Measurements from ENCODE around the gene DAZAP1. TPM values are rescaled to one million over a fixed set of nuclear protein-coding genes. Genes with fewer than 3 reads are reported as not detected.

DAZAP1 gene
- total and polyA plus RNA-seq, 2 experiments from 2014 or later = 35.8 to 46.8 TPM

DNA sequence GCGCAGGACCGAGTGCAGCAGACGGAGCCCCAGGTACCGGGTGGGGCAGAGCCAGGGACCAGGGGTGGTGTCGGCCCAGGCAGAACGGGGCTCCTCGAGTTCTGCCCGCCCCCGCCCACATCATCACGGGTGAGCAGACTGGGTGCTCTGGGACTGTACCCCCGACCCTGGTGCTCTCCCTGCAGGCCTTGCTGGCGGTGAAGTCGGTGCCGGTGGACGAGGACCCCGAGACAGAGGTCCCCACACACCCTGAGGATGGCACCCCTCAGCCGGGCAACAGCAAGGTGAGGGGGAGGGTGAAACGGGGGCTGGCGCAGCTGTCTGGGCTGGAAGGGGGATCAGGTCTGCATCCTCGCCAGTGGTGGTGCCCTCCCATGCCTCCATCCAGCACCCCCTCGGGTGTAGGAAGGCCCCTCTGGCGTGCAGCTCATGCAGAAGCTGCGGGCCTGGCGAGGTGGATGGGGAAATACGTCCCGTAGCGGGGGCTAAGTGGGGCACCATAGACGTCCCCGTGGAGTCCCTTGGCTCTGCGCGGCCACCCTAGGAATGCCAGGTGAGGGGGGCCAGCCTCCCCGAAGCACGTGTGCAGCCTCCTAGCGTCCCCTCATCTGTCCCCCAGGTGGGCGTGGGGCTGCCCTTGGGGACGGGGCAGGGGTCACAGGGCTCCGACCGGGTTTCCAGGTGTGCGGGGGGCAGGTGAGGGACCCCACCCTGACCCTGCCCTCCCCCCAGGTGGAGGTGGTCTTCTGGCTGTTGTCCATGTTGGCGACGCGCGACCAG lies 48.9 kb downstream of the DAZAP1 start:
- Histone ChIP-seq H4K20me1 (ENCODE audit: insufficient read depth, poor library complexity, severe bottlenecking) (no peaks in the 10 kb centered on the region), H3K27ac (no peak overlapping the region), H3K4me1 (ENCODE audit: insufficient read depth) (no peaks in the 10 kb centered on the region), H3K4me3 (no peak overlapping the region), H3K27me3 (peaks cover 58% of the 10 kb centered on the region), H3K9me3 (ENCODE audit: low read depth) (no peaks in the 10 kb centered on the region), H3K4me2 (no peak overlapping the region), H3K36me3 (replicated peaks; ENCODE audit: insufficient read depth, low read depth) (no peaks in the 10 kb centered on the region), H3K79me2 (no peaks in the 10 kb centered on the region), H2AFZ (no peak overlapping the region), H3K9me2 (replicated peaks; ENCODE audit: insufficient read depth) (no peaks in the 10 kb centered on the region)
- no peak for DNase-seq (ENCODE audit: low spot score)
- 87% methylated on average over 38 of the region's 43 CpGs for WGBS (ENCODE audit: low lambda C conversion rate, missing lambda C conversion rate)
- no peak for TF ChIP-seq EZH2 (IDR thresholded peaks at IDR 0.05; ENCODE audit: borderline replicate concordance)
- TF ChIP-seq, protein P1, sequence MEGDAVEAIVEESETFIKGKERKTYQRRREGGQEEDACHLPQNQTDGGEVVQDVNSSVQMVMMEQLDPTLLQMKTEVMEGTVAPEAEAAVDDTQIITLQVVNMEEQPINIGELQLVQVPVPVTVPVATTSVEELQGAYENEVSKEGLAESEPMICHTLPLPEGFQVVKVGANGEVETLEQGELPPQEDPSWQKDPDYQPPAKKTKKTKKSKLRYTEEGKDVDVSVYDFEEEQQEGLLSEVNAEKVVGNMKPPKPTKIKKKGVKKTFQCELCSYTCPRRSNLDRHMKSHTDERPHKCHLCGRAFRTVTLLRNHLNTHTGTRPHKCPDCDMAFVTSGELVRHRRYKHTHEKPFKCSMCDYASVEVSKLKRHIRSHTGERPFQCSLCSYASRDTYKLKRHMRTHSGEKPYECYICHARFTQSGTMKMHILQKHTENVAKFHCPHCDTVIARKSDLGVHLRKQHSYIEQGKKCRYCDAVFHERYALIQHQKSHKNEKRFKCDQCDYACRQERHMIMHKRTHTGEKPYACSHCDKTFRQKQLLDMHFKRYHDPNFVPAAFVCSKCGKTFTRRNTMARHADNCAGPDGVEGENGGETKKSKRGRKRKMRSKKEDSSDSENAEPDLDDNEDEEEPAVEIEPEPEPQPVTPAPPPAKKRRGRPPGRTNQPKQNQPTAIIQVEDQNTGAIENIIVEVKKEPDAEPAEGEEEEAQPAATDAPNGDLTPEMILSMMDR (IDR thresholded peaks at IDR 0.05; ENCODE audit: poor library complexity) = no peak
- TF ChIP-seq EZH2phosphoT487 (IDR thresholded peaks at IDR 0.05; ENCODE audit: low read depth, severe bottlenecking, unreplicated experiment) = no peak

DNA sequence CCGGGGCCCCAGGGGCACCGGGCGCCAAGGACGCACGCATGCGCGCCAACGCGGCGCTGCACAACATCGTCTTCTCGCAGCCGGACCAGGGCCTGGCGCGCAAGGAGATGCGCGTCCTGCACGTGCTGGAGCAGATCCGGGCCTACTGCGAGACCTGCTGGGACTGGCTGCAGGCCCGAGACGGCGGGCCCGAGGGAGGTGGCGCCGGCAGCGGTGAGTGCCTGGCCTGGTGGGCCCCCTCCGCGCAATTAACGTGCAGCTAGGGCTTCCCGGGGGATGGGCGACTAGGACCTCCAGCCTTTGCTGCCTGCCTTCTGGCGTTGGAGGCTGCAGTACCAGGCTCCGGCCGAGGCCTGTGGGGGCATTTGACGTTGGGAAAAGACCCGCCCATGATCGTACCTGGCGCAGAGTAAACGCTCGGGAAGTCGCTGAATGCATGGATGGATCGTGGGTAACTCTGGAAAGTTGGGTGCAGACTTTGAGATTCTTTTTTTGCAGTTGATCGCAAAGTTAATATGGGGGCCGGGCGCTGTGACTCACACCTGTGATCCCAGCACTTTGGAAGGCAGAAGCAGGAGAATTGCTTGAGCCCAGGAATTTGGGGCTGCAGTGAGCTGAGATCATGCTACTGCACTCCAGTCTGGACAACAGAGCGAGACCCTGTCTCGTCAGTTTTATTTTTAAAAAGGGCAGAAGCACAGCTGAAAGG lies 49.8 kb downstream of the DAZAP1 start:
- Histone ChIP-seq H3K36me3 (replicated peaks; ENCODE audit: insufficient read depth, low read depth) (no peaks in the 10 kb centered on the region), H3K9me3 (ENCODE audit: low read depth) (no peaks in the 10 kb centered on the region), H4K20me1 (ENCODE audit: insufficient read depth, poor library complexity, severe bottlenecking) (no peaks in the 10 kb centered on the region), H3K9me2 (replicated peaks; ENCODE audit: insufficient read depth) (no peaks in the 10 kb centered on the region), H2AFZ (no peak overlapping the region), H3K4me3 (no peak overlapping the region), H3K4me1 (ENCODE audit: insufficient read depth) (no peaks in the 10 kb centered on the region), H3K27me3 (peaks cover 50% of the 10 kb centered on the region), H3K4me2 (no peak overlapping the region), H3K79me2 (no peaks in the 10 kb centered on the region), H3K27ac (no peak overlapping the region)
- WGBS (ENCODE audit: low lambda C conversion rate, missing lambda C conversion rate) = 40% methylated on average over 35 of the region's 48 CpGs
- TF ChIP-seq EZH2phosphoT487 (IDR thresholded peaks at IDR 0.05; ENCODE audit: low read depth, severe bottlenecking, unreplicated experiment) (no peak), EZH2 (IDR thresholded peaks at IDR 0.05; ENCODE audit: borderline replicate concordance) (peak; percentile 47)
- TF ChIP-seq, protein P1 (IDR thresholded peaks at IDR 0.05; ENCODE audit: poor library complexity) = no peak
- no peak for DNase-seq (ENCODE audit: low spot score)

DNA sequence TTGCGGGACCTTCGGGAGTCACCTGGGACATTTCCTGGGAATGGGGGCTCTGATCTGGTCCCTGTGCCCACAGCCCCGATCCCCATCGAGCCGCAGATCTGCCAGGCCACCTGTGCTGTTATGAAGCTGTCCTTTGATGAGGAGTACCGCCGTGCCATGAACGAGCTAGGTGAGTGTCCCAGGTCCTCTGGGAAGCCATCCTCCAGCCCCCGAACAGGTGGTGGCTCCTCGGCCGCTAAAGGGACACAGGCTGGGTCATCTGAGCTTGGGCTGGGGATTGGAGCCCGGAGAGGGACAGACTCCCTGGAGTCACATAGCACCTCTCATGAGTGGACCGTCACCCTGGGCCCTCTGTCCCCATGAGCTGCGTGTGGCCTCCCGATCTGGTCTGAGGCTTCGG lies 50.5 kb downstream of the DAZAP1 start:
- Histone ChIP-seq H3K79me2 (no peaks in the 10 kb centered on the region), H3K9me2 (replicated peaks; ENCODE audit: insufficient read depth) (no peaks in the 10 kb centered on the region), H3K4me3 (no peak overlapping the region), H3K36me3 (replicated peaks; ENCODE audit: insufficient read depth, low read depth) (no peaks in the 10 kb centered on the region), H3K4me1 (ENCODE audit: insufficient read depth) (no peaks in the 10 kb centered on the region), H3K4me2 (no peak overlapping the region), H4K20me1 (ENCODE audit: insufficient read depth, poor library complexity, severe bottlenecking) (no peaks in the 10 kb centered on the region), H3K27ac (no peak overlapping the region), H2AFZ (no peak overlapping the region), H3K27me3 (peaks cover 43% of the 10 kb centered on the region), H3K9me3 (ENCODE audit: low read depth) (no peaks in the 10 kb centered on the region)
- TF ChIP-seq EZH2phosphoT487 (IDR thresholded peaks at IDR 0.05; ENCODE audit: low read depth, severe bottlenecking, unreplicated experiment) (no peak), EZH2 (IDR thresholded peaks at IDR 0.05; ENCODE audit: borderline replicate concordance) (no peak)
- TF ChIP-seq, protein P1 (IDR thresholded peaks at IDR 0.05; ENCODE audit: poor library complexity) = no peak
- no peak for DNase-seq (ENCODE audit: low spot score)
- WGBS (ENCODE audit: low lambda C conversion rate, missing lambda C conversion rate) = 87% methylated on average over 12 of the region's 16 CpGs

All from hepatocyte (in vitro differentiated cells).